NCI-H1092 (cell line): Measurements from ENCODE around the gene TXNDC12.
"Not testable (repeated sequence)": the region's sequence is repeated elsewhere in the genome, so short reads cannot be mapped to it uniquely, and the experiment has no call there.

Source experiments
- DNase-seq: peaks from one replicate; lab custom pipeline; 2025; lab: John Stamatoyannopoulos, UW

Gene TXNDC12

DNA sequence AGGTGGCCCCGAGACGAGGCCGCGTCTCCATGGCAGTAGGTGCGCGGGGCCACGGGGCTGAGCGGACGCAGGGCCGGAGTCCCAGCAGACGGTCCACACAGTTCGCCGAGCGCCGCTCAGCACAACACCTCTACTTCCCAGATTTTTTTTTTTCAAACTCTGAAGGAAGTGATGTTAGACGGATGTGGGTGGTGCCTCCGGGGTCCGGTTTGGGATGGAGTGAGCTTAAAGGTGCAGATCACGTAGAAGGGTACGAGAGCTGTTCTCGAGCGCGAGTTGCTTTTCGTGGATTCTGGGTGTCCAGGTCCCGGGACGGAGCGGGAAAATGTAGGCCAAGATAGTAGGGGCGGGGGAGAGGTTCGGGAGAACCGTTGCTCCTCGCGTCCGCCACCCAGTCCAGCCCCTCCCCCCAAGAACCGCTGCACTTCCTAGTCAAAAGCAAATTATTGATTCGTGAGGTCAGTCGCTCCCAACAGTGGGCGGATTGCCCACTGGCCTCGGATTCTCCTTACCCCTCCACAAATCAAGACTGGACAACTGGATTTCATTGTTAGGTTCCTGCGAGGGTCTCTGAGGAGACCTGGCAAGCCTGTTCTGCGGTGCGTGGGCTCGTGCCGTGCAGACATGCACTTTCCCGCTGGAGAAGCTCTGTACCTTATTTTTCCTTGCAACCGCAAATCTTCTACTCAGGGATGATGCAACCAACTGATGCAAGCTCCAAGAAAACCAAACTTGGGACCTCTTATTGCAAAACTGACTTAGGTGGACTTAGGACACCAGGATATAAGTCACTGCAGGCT lies at the start of gene TXNDC12:
Gene TXNDC12, minus strand, starts transcription at position 126 of the 800 bp plus-strand sequence. Its CDS starts 95 bp downstream, at position 31.
- DNase-seq, result peak; percentile 76

DNA sequence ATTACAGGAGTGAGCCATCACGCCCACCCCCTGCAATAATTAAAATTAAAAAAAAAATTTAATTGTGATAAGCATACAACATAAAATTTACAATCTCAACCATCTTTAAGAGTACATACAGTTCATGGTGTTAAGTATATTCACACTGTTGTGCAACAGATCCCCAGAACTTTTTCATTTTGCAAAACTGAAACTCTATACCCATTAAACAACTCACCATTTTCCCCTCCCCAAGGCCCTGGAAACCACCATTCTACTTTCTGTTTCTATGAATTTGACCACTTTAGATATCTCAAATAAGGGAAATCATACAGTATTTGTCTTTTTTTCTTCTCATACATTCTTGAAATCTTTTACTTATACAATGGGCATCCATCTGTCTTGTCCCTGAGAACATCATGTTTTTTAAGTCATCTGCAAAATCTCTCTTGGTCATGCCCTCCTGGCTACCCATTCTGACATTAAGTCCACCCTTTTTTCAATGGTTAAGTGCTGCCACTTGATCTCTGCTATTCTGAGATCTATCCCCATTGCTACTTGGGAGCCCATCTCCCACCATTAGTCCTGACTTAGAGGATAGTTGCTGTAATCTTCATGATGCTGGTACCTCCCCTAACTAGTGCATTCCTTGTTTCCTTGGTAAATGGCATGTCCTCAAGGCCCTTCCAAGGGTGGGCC lies 47.5 kb upstream of the TXNDC12 start:
- DNase-seq, result no peak

DNA sequence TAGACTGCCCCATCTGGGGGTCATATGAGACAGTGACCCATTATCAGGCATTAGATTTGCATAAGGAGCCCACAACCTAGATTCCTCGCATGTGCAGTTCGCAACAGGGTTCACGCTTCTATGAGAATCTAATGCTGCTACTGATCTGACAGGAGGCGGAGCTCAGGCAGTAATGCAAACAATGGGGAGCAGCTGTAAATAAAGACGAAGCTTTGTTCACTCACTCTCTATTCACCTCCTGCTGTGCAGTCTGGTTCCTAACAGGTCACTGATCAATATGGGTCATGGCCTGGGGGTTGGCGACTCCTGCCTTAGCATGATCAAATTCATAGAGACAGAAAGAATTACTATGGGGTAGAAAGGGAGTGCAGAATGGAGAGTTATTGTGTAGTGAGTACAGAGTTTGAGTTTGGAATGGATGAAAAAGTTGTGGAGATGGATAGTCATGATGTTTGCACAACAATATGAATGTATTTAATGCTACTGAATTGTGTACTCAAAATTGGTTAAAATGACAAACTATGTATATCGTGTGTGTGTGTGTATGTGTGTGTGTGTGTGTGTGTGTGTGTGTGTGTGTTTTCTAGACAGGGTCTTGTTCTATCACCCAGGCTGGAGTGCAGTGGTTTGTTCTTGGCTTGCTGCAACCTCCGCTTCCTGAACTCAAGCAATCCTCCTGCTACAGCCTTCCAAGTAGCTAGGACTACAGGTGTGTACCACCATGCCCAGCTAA lies 43.3 kb upstream of the TXNDC12 start:
- no peak for DNase-seq

DNA sequence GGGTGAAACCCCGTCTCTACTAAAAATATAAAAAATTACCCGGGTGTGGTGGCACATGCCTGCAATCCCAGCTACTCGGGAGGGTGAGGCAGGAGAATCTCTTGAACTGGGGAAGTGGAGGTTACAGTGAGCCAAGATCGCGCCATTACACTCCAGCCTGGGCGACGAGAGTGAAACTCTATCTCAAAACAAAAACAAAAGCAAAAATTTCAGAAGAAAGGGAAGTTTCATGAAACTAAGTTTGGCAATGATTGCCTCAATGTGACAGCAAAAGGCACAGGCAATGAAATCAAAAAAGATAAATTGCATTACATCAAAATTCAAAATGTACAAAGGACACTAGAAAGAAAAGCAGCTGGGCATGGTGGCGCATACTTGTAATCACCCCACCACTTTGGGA lies 41.2 kb upstream of the TXNDC12 start:
- no peak for DNase-seq

DNA sequence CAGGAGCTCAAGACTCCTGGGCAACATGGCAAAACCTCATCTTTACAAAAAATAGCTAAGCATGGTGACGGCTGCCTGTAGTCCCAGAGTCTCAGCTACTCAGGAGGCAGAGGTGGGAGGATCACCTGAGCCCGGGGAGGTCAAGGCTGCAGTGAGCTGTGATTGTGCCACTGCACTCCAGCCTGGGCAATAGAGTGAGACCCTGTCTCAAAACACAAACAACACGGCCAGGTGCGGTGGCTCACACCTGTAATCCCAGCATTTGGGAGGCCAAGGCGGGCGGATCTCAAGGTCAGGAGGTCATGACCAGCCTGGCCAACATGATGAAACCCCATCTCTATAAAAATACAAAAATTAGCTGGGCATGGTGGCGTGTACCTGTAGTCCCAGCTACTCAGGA lies 39.3 kb upstream of the TXNDC12 start:
- DNase-seq, result not testable (repeated sequence)

DNA sequence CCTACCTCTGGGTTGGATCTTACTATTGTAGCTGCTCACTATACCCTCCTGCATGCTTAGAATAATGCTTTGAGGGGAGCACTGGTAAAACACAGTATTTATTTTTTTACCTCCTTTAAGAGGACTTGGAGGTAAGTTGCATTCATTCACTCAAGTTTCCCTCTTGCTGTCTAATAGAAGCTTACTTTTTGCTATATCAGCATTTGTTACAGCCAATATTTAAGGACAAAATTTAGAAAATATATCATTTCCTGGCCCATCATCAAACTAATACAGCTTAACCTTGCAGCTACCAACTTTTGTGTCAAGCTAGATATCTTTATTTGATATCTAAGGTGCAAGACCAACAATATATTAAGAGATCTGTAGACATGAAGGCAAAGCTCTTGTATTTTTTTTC lies 32.9 kb upstream of the TXNDC12 start:
- not testable (repeated sequence) for DNase-seq

DNA sequence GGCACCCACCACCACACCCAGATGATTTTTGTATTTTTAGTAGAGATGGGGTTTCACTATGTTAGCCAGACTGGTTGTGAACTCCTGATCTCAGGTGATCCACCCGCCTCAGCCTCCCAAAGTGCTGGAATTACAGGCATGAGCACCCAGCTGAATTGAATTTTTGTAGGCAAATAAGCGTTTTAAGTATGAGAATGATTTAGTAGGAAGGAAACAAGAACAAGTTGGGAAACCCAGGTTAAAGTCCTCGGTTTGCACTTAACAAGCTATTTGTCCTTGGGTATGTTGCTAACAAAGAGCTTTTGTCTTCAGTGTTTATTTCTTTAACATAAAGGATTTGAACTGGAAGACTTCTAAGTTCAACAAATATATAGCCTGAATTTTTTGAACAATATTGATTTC lies 25.0 kb upstream of the TXNDC12 start:
- no peak for DNase-seq

DNA sequence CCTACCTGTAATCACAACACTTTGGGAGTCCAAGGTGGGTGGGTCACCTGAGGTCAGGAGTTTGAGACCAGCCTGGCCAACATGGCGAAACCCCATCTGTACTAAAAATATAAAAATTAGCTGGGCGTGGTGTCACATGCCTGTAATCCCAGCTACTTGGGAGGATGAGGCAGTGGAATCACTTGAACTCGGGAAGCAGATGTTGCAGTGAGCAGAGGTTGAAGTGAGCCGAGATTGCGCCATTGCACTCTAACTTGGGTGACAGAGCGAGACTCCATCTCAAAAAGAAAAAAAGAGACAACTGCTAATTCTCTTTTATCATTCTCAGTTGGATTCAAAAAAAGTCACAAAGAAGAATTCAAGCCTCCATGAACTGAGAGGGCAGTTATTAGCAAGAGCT lies 22.3 kb upstream of the TXNDC12 start:
- not testable (repeated sequence) for DNase-seq

DNA sequence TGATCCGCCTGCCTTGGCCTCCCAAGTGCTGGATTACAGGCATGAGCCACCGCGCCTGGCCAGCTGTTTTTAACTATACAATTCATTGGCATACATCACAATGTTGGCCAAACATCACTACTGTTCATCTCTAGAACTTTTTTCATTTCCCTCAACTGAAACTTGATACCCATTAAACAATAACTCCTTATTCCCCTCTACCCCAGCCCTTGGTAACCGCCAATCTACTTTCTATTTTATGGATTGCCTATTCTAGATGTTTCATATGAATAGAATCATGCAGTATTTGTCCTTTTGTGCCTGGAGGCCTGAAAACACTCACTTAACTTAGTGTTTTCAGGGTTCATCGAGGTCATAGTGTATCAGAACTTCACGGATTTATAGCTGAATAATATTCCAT lies 17.3 kb upstream of the TXNDC12 start:
- DNase-seq, result no peak

DNA sequence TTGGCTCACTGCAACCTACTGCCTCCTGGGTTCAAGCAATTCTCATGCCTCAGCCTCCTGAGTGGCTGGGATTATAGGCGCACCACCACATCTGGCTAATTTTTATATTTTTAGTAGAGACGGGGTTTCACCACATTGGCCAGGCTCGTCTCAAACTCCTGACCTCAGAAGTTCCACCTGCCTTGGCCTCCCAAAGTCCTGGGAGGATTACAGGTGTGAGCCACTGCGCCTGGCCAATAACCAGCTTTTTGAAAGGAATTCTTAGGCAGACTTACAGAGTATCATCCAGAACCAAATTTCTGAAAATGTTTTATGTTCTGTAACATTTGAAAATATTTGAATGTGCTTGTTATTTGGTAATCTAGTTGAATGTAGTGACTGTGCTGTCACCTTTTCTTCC lies 15.7 kb upstream of the TXNDC12 start:
- DNase-seq, result no peak

DNA sequence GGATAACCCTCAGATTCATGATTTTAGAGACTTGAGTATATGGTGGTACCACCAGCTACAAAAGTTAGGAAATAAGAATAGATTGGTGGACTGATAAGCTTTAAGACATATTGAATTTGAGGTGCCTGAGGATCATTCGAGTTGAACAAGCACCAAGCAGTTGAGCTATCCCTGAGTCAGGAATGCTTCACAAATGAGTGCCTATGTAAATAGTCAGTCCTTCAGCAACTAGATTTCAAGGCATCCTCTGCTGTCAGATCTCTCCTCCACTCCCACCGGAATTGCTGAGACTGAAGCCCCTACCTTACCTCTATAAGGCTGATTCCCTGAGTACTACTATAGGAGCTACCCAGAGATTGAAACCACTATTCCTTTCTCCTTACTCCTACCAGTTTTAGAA lies 8.2 kb upstream of the TXNDC12 start:
- DNase-seq, result no peak

DNA sequence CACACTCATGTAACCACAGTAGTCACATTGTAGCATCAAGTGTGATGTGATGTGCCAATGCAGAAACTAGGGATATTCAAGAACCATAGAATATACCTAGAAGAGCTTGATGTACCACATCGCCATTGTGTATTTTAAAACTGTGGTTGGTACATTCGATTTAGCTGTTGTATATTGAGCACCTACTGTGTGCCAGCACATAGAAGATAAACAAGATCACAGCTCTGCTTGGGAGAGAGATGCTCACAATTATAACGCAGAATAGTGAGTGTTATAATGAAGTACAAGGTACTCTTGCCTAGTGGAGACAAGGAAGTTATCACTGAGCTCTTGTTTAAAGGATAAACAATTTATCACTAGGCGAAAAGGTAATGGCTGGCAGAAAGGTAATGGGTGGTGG lies 5.8 kb upstream of the TXNDC12 start:
- no peak for DNase-seq

DNA sequence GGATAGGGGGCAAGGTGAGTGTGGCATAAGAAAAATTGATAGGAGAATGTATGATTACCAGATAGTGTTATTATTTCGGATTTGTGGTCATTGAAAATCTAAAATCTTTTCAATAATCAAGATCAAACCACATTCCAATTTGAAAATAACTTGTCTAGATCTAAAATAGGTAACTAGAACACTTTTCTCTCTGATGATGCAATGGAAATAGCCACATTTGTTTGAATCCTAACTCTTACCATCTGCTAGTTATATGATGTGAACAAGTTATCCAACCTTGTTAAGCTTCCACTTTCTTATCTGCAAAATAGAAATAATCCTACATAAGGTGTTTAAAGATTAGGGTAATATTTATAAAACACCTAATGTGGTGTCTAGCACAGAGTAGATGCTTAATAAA lies 4.9 kb upstream of the TXNDC12 start:
- DNase-seq, result no peak

DNA sequence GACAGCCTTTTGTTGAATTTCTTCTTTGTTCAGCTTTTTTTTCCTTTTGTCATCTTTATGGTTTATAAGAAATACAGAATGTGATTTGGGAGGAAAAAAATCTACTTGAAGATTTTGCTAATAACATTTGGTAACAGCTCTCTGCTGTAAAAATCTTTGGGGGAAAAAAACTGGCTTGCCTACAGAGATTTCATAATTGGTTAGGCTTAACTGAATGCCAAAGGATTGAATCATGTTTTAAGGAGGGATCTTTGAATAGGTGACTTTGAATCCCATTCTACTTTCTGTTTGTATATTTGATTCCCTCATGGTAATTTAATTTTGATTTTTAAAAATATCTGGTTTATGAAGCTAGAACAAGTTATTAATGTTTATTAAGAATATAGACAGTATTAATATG lies 4.3 kb upstream of the TXNDC12 start:
- DNase-seq, result no peak

DNA sequence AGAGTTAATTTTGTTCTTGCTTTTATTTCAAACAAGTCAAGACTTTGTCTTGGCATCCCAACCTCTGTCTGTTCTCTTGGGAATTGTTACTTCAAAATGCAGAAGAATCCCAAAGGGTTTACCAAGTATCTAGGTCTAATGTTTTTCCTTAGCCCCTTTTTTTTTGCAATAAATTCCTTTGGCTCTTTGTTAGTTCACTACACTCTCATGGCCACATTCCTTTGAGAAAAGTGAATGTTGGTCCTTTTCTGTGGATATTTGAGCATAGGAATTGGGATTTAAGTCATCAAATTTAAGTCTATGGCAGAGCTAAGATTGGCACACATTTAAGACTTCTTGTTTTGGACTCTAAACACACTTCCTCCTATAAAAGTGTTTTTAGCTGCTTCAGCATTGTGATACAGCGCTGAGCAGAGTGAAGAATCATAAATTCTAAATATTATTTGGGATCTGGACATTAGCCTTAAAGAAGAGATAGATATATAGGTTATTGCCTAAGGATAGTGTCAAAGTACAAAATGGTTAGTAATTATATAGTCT lies 3.0 kb upstream of the TXNDC12 start:
- no peak for DNase-seq

DNA sequence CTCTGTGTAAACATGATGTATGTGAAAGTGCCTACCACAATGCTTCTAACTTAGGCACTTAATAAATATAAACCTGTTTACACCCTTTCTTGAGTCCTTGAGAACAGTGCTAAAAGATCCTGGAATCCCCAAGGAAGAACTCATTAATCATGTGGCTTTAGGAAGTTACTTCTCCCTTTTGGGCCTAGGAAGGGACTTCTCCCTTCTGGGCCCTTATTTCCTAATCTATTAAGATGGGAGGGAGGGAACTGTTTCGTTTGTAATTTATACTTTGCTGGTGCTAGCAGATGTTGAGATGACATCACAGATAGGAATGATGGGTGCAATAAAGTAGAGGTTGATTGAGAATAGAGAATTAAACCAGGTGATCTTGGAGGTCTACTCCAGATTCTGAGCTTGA lies 2.3 kb upstream of the TXNDC12 start:
- DNase-seq, result no peak

DNA sequence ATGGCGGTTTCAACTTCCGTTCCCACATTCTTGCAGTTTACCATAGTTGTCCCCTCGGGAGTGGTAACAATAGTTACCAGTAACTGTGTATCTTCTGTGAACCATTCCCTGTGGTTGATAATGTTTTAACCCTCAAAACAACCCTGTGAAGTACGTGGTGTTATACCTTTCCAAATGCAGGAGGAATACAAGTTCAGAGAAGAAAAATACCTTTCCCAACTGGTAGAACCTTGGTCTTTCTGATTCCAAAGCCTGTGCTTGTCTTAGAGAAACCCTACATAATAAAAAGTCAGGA lies 1.9 kb upstream of the TXNDC12 start:
- no peak for DNase-seq

DNA sequence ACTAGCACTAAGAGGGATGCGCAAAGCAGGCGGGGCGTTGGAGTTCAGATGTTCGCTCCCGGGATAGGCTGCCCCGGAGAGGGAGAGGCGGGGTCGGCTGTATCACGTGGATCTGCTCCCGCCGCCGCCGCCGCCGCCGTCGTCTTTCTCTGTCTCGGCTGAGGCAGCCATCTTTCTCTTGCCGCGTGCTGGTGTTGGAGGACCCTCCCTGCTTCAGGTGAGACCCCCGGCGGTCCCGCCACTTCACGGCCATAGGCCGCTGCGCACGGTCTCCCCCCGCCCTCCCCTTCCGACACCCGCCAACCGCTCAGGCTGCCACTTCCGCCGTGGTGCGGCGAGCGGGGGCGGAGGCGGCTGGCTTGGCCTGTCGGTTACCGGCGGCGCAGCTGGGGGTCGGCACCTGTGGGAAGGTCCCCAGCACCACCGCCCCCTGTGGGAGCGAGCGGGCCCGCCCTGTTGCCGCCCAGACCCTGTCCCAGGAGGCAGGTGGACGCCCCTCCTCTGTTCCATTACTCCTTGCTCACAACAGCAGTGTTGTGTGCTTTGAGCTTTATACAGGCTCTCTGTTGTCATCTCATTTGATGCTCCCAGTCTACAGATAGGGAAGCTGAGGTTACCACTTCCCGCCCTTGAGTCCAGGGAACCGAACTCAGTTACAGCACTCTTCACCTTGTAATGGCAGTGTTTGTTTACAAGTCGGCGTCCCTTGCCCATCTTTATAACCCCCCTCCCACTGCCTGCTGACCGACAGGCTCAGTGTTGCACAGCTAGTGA lies 1.4 kb upstream of the TXNDC12 start, which contains the start of gene BTF3L4:
Gene BTF3L4, plus strand, starts transcription at position 133 of the 774 bp plus-strand sequence. CDS start 3,553 bp downstream, outside the sequence.
- DNase-seq, result peak; percentile 92

DNA sequence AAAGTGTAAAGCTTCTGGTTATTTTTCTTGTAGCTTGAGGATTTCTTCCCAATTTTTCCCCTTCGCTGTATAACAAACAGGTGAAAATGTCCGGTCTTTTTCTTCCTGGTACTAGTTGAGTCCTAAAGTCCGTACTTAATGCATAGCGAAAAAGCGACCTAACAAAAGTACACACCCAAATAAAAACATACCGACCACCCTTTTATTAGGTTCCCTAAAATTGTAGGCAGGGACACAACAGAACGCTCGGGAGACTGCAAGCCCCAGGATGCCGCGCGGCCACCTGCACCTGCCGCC lies 823 bp upstream of the TXNDC12 start:
- no peak for DNase-seq

DNA sequence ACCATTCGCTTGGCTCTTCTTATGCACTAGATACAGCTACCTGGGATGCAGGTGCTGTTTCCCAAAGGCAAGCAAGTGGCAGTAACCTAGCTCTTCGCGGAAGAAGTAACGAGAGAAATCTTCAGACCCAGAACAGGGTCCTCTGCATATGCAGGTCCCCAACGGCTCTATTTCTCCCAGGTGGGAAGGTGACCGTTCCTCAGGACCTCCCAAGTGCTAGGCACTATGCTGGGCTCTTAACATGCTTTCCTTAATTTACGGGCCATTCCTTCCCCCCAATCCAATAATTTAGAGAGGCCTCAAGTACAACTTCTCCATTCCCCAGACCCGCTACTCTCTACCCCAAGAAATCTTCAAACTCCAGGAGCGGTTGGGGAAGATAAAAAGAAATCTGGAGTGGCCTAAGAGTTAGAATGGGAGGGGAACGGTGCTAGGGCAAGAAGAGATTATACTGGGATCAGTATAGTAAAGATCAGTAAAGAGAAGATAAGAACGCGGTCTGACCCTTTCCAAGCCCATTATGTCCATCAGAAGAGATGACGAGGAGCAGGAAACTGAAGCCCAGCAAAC lies 410 bp downstream of the TXNDC12 start:
- DNase-seq, result no peak

DNA sequence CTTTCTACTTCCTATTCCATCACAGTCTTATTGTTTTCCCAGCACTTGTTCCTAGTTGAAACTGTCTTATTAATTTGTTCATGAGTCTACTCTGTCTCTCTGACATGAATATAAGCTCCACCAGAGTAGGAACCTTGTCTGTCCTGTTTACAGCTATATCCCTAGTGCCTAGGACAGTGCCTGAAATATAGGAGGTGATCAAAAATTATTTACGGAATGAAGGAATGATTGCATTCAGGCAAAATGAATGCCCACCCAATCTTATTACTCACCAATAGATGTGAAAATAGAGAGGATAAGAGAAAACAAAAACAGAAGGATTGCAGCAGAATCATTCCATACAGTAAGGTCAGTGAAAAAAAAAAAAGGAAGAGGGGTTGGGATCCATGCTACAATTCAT lies 1.1 kb downstream of the TXNDC12 start:
- no peak for DNase-seq

DNA sequence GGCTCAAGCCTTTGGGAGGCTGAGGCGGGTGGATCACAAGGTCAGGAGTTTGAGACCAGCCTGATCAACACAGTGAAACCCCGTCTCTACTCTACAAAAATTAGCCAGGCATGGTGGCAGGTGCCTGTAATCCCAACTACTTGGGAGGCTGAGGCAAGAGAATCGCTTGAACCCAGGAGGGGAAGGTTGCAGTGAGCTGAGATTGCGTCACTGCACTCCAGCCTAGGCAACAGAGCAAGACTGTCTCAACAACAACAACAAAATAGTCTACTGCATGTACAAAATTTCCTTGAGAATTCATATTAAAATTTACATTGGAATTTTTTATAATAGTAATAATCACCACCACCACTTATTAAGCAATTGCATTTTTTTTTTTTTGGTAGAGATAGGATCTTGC lies 5.7 kb downstream of the TXNDC12 start:
- not testable (repeated sequence) for DNase-seq
